ENCODE results near the gene ZNF532. TPM values are rescaled to one million over a fixed set of nuclear protein-coding genes. Genes with fewer than 3 reads are reported as not detected.

Gene ZNF532
- total RNA-seq, 1 experiment from 2014 or later = 16.8 TPM

DNA sequence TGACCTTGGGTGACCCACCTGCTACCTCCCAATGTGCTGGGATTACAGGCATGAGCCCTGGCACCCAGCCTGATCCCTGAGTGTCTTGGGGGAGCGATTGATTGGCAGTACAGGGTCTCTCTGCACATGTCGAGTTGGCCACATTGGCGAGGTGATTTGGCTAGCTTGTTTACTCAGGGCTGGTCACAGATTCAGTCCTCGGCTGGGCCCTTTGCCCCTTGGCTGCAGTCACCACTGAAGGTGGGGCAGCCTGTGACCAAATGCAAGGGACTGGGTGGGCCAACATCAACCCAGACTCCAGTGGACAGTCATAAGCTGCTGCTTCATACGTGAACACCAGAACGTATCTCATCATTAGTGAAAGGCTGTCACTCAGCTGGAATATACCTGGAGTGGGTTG, 114.9 kb downstream of the ZNF532 start:
- DNase-seq (ENCODE audit: low read depth) = no peak

DNA sequence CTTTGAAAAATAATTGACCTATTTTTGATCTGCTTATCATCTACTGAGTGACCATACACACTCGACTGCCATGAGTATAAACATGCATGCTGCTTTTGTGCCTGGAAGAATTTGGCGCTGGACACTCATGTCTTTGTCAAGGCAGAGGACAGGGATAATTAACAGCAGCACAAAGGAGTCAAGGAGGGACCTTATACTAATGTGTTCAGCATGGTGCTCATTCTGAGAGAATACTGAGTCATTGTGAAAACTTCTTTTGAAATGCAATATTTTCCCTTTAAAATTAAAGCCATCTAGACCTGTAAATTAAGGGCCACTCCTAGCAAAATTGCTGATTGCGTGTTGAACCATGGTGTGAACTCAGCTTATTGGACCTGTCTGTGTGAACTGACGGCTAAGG, 116.3 kb downstream of the ZNF532 start:
- no peak for DNase-seq (ENCODE audit: low read depth)

- no peak for DNase-seq (ENCODE audit: low read depth)
These were observed 118.8 kb downstream of the ZNF532 start for GRCh38 chr18:58983260-58984155.

GRCh38 chr18:58988600-58988999, 123.9 kb downstream of the ZNF532 start:
- DNase-seq (ENCODE audit: low read depth) = peak; percentile 73

DNA sequence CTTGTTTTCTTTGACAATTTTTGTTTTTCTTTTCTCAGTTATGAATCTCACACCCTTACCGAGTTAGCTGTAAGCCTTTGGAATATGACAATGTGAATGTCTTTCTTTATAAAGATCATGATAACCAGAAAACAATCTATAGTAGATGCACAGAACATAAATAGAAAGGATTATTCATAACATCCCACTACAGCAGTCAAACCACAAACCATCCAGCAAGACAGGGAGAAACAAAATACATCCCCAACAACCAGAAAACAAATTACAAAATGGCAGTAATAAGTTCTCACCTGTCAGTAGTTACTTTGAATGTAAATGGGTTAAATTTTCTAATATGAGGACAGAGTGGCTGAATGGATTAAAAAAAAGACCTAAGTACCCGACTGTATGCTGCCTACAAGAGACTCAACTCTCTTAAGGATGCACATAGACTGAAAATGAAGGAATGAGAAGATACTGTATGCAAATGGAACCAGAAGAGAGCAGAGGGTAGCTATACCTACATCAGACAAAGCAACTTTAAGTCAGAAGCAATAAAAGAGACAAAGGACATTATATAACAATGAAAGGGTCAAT, 124.6 kb downstream of the ZNF532 start:
- DNase-seq (ENCODE audit: low read depth) = no peak

DNA sequence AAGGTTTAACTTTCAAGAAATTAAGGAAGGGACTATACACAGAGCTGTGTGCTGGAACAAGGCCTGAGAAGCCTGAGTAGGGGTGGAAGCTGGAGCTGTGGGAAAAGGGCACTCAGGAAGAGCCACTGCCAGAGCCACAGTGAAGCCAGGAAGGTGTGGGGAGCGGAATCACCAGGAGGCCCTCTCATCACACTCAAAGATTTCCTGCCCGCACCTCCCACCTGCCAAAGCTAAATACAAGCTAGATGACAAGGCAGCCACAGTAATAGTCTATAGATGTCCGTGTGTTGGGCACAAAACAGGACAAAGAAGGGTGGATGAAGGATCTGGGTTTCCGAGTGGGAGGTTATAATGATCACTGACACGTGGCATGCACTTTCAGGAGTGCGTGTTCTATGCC, 126.0 kb downstream of the ZNF532 start:
- peak; percentile 10 for DNase-seq (ENCODE audit: low read depth)

DNA sequence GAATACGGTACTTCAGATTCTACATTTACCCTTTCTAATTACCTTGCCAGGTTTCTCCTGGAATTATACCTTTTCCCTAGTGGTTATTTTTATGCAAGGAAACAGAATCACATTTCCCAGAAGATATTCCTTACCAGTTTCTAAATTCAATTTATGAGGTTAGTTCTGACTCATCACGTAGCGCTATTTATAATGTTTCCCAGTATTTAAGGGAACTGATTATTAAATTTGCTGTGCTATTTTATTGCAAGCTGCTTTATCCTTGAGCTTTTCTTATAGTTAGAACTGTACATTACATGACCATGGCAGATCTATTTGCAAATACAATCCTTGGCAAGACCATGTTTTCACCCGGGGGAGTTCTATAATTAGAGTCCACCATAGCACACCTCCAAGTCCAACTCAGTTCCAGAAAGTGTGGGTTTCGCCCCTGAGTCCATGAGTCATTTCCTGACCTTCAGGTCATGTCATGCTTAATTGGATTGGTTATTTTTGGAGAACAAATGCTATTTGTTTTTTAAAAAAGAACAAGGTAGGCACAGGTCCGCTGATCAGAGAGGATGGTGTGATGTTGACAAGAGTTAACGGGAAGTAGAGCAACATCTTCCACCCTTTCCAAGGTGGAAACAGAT, 126.6 kb downstream of the ZNF532 start:
- DNase-seq (ENCODE audit: low read depth) = peak; percentile 81

- peak; percentile 11 for DNase-seq (ENCODE audit: low read depth)
These were observed 127.9 kb downstream of the ZNF532 start for GRCh38 chr18:58992301-58993231.

GRCh38 chr18:58993260-58993659, 128.6 kb downstream of the ZNF532 start:
- DNase-seq (ENCODE audit: low read depth) = peak; percentile 91

GRCh38 chr18:58995663-58996062, 131.0 kb downstream of the ZNF532 start:
- DNase-seq (ENCODE audit: low read depth) = no peak

GRCh38 chr18:58996131-58996641, 131.5 kb downstream of the ZNF532 start:
- peak; percentile 86 for DNase-seq (ENCODE audit: low read depth)

- DNase-seq (ENCODE audit: low read depth) = no peak
These were observed 132.0 kb downstream of the ZNF532 start for GRCh38 chr18:58996696-58997095.

GRCh38 chr18:58997811-58998337, 133.2 kb downstream of the ZNF532 start:
- DNase-seq (ENCODE audit: low read depth) = peak; percentile 92

GRCh38 chr18:58998401-58999203, 133.9 kb downstream of the ZNF532 start:
- DNase-seq (ENCODE audit: low read depth) = peak; percentile 87

- no peak for DNase-seq (ENCODE audit: low read depth)
These were observed 136.5 kb downstream of the ZNF532 start for GRCh38 chr18:59001166-59001565.

DNA sequence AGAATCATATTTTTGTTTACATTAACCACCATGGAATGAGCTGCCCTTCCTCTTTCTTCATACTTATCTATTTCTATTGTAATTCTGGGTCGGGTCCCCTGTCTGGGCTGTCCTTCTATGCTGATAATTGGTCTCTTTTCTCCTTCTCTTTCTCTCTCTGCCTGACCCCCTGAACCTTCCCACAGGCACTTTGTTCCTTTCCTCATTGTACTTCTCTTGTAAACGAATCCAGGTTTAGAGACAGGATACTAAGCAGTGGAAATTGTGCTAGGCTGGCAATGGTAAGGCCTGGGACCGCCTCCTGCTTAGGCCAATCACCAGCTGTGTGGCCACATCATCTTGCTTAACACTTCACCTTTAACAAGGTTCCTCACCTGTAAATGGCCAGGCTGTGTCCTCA, 137.0 kb downstream of the ZNF532 start:
- no peak for DNase-seq (ENCODE audit: low read depth)

- DNase-seq (ENCODE audit: low read depth) = no peak
These were observed 138.4 kb downstream of the ZNF532 start for GRCh38 chr18:59002974-59003594.

GRCh38 chr18:59005262-59005661, 140.6 kb downstream of the ZNF532 start:
- peak; percentile 92 for DNase-seq (ENCODE audit: low read depth)

DNA sequence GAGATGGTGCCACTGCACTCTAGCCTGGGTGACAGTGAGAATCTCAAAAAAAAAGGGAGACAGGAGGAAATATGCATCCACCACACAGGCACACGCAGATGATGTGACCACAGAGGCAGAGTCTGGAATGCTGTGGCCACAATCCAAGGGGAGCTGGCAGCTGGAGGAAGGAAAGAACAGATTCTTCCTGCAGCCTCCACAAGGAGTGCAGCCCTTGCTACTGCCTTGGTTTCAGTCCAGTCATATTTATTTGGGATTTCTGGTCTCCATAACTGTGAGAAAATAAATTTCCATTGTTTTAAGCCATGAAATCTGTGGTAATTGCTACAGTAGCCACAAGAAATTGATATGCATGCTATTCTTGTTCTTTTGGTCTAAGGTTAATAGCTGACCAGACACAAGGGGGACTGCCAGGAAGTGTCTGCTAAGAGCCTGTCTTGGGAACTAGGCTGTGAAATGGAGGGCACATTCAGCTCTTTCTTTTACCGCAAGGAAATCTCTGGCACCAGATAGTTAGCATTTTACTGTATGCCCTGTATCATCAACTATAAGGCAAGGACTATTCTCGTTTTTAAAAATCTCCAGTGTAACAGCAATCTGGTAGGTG, 141.9 kb downstream of the ZNF532 start:
- peak; percentile 79 for DNase-seq (ENCODE audit: low read depth)
